H9 (cell line): ENCODE data around the gene SIX2. TPM values are rescaled to one million over a fixed set of nuclear protein-coding genes. Genes with fewer than 3 reads are reported as not detected.
A peak's percentile ranks its signal among the peaks of the same experiment; 100 is the strongest.

ENCODE experiments used
- DNase-seq: peaks from one replicate; pipeline ENCODE4 v3.0.0-alpha.2; 2017
- H2AFZ ChIP-seq: one replicate; pipeline ENCODE4 v1.6.1; 2013; ENCODE audit warnings: mild to moderate bottlenecking, low read length, control low read depth, moderate library complexity
- H2AK5ac ChIP-seq: 2 replicates; pipeline ENCODE4 v1.6.1; 2013; ENCODE audit warnings: low read length, control low read depth, mixed read lengths; ENCODE audit not compliant: insufficient read length
- H2BK120ac ChIP-seq: one replicate; pipeline ENCODE4 v1.6.1; 2013; ENCODE audit warnings: low read depth, mild to moderate bottlenecking, low read length, control low read depth, inconsistent platforms; ENCODE audit not compliant: poor library complexity, severe bottlenecking
- H2BK12ac ChIP-seq: 2 replicates; pipeline ENCODE4 v1.6.1; 2013; ENCODE audit warnings: low read length, control low read depth, mixed read lengths, low read depth; ENCODE audit not compliant: insufficient read length
- H2BK15ac ChIP-seq: 2 replicates; pipeline ENCODE4 v1.6.1; 2013; ENCODE audit warnings: low read depth, low read length, control low read depth
- H2BK20ac ChIP-seq: one replicate; pipeline ENCODE4 v1.6.1; 2013; ENCODE audit warnings: low read depth, mild to moderate bottlenecking, low read length, control low read depth, inconsistent platforms; ENCODE audit not compliant: poor library complexity, severe bottlenecking
- H2BK5ac ChIP-seq: 2 replicates; pipeline ENCODE4 v1.6.1; 2013; ENCODE audit warnings: low read length, control low read depth, mixed read lengths; ENCODE audit not compliant: insufficient read length
- H3K14ac ChIP-seq: 2 replicates; pipeline ENCODE4 v1.6.1; 2013; ENCODE audit warnings: low read length, control low read depth; ENCODE audit not compliant: insufficient read depth
- H3K18ac ChIP-seq: 2 replicates; pipeline ENCODE4 v1.6.1; 2013; ENCODE audit warnings: low read depth, mild to moderate bottlenecking, mixed read lengths, low read length, control low read depth; ENCODE audit not compliant: insufficient read length
- H3K23ac ChIP-seq: 2 replicates; pipeline ENCODE4 v1.6.1; 2013; ENCODE audit warnings: low read length, control low read depth, mixed read lengths, low read depth; ENCODE audit not compliant: insufficient read length
- H3K23me2 ChIP-seq: 2 replicates; pipeline ENCODE4 v1.6.1; 2013; ENCODE audit warnings: low read depth, mild to moderate bottlenecking, mixed read lengths, low read length, control low read depth; ENCODE audit not compliant: insufficient read length, poor library complexity, severe bottlenecking
- H3K27ac ChIP-seq: 2 replicates; pipeline ENCODE4 v1.5.1; 2013; ENCODE audit warnings: low read length, control low read depth, mixed read lengths, low read depth; ENCODE audit not compliant: insufficient read length
- H3K27me3 ChIP-seq: 2 replicates; pipeline ENCODE4 v1.6.1; 2013; ENCODE audit warnings: low read length, control low read depth, inconsistent platforms; ENCODE audit not compliant: insufficient read depth
- H3K4ac ChIP-seq: 2 replicates; pipeline ENCODE4 v1.6.1; 2013; ENCODE audit warnings: low read depth, mild to moderate bottlenecking, control low read depth, inconsistent platforms, low read length, moderate library complexity
- H3K4me1 ChIP-seq: 2 replicates; pipeline ENCODE4 v1.6.1; 2013; ENCODE audit warnings: low read length, control low read depth, inconsistent platforms; ENCODE audit not compliant: insufficient read depth
- H3K4me2 ChIP-seq: 2 replicates; pipeline ENCODE4 v1.6.1; 2013; ENCODE audit warnings: low read length, control low read depth, mixed read lengths; ENCODE audit not compliant: insufficient read length, insufficient read depth
- H3K56ac ChIP-seq: 2 replicates; pipeline ENCODE4 v1.6.1; 2013; ENCODE audit warnings: low read depth, mild to moderate bottlenecking, mixed read lengths, low read length, control low read depth; ENCODE audit not compliant: insufficient read length
- H3K79me1 ChIP-seq: 2 replicates; pipeline ENCODE4 v1.6.1; 2013; ENCODE audit warnings: low read depth, mild to moderate bottlenecking, moderate library complexity, low read length, control low read depth, inconsistent platforms; ENCODE audit not compliant: insufficient read depth, poor library complexity, severe bottlenecking
- H3K79me2 ChIP-seq: 2 replicates; pipeline ENCODE4 v1.6.1; 2013; ENCODE audit warnings: low read length, control low read depth, inconsistent platforms; ENCODE audit not compliant: insufficient read depth
- H3K9ac ChIP-seq: 2 replicates; pipeline ENCODE4 v1.6.1; 2013; ENCODE audit warnings: low read length, control low read depth, mixed read lengths; ENCODE audit not compliant: insufficient read length; ENCODE audit errors: extremely low read depth
- H3K9me3 ChIP-seq: one replicate; pipeline ENCODE4 v1.6.1; 2013; ENCODE audit warnings: low read depth, low read length, inconsistent platforms; ENCODE audit not compliant: control insufficient read depth
- H3T11ph ChIP-seq: one replicate; pipeline ENCODE4 v1.6.1; 2013; ENCODE audit warnings: mild to moderate bottlenecking, low read length, control low read depth, inconsistent platforms
- H4K20me1 ChIP-seq: one replicate; pipeline ENCODE4 v1.6.1; 2013; ENCODE audit not compliant: control insufficient read depth, insufficient read length, insufficient read depth
- H4K5ac ChIP-seq: 2 replicates; pipeline ENCODE4 v1.6.1; 2013; ENCODE audit warnings: low read depth, mild to moderate bottlenecking, mixed read lengths, low read length, control low read depth; ENCODE audit not compliant: insufficient read length
- H4K8ac ChIP-seq: replicated peaks from 2 replicates; pipeline ENCODE4 v1.6.1; 2013; ENCODE audit warnings: low read length, control low read depth, mixed read lengths, low read depth; ENCODE audit not compliant: insufficient read length
- H4K91ac ChIP-seq: 2 replicates; pipeline ENCODE4 v1.6.1; 2013; ENCODE audit warnings: low read depth, mild to moderate bottlenecking, moderate library complexity, mixed read lengths, low read length, control low read depth; ENCODE audit not compliant: insufficient read length
- H3K27ac Mint-ChIP-seq, 3 experiments: 2 replicates in 2 of 3; 3 replicates in 1 of 3; pipeline ENCODE4 v1.8.0; 2020 to 2021; ENCODE audit warnings: mixed read lengths in 3 of 3, mild to moderate bottlenecking in 1 of 3, moderate library complexity in 1 of 3
- H3K27me3 Mint-ChIP-seq: 2 replicates; pipeline ENCODE4 v1.8.0; 2021; ENCODE audit warnings: low read depth, mild to moderate bottlenecking, moderate library complexity, mixed read lengths
- H3K36me3 Mint-ChIP-seq, 3 experiments: 2 replicates in 2 of 3; 3 replicates in 1 of 3; pipeline ENCODE4 v1.8.0; 2020 to 2021; ENCODE audit warnings: low read depth in 3 of 3, mixed read lengths in 3 of 3; ENCODE audit not compliant: insufficient read depth in 1 of 3
- H3K4me1 Mint-ChIP-seq, 2 experiments: 2 replicates each; pipeline ENCODE4 v1.8.0; 2020; ENCODE audit warnings: mixed read lengths in 2 of 2
- H3K4me3 Mint-ChIP-seq, 2 experiments: 2 replicates in 1 of 2; 3 replicates in 1 of 2; pipeline ENCODE4 v1.8.0; 2020 to 2021; ENCODE audit warnings: mild to moderate bottlenecking in 2 of 2, mixed read lengths in 2 of 2, moderate library complexity in 1 of 2
- H3K9me3 Mint-ChIP-seq, 2 experiments: 2 replicates in 1 of 2; 3 replicates in 1 of 2; pipeline ENCODE4 v1.8.0; 2020; ENCODE audit warnings: mild to moderate bottlenecking in 2 of 2, mixed read lengths in 2 of 2, moderate library complexity in 1 of 2
- CTCF ChIP-seq: fragments of 200-600 bp; sonication (generic); conservative IDR thresholded peaks from 3 replicates; pipeline ENCODE4 v1.8.0; 2021; ENCODE audit warnings: antibody characterized with exemption, mild to moderate bottlenecking
- WGBS: extraction: QIAGEN DNeasy Blood & Tissue Kit; methylation state at CpG from one replicate; pipeline ENCODE4 v1.1.7; 2013; ENCODE audit warnings: missing lambda C conversion rate, low lambda C conversion rate, mixed read lengths; ENCODE audit not compliant: insufficient read length; ENCODE audit errors: extremely low coverage; 5-methylcytosine and 5-hydroxymethylcytosine counted together
- total RNA-seq: library from RNA; stranded (reverse); gene quantifications from 2 replicates; pipeline ENCODE4 v1.2.1, GENCODE V29; 2021

SIX2 gene
- total RNA-seq, 1 experiment from 2014 or later = not detected

DNA sequence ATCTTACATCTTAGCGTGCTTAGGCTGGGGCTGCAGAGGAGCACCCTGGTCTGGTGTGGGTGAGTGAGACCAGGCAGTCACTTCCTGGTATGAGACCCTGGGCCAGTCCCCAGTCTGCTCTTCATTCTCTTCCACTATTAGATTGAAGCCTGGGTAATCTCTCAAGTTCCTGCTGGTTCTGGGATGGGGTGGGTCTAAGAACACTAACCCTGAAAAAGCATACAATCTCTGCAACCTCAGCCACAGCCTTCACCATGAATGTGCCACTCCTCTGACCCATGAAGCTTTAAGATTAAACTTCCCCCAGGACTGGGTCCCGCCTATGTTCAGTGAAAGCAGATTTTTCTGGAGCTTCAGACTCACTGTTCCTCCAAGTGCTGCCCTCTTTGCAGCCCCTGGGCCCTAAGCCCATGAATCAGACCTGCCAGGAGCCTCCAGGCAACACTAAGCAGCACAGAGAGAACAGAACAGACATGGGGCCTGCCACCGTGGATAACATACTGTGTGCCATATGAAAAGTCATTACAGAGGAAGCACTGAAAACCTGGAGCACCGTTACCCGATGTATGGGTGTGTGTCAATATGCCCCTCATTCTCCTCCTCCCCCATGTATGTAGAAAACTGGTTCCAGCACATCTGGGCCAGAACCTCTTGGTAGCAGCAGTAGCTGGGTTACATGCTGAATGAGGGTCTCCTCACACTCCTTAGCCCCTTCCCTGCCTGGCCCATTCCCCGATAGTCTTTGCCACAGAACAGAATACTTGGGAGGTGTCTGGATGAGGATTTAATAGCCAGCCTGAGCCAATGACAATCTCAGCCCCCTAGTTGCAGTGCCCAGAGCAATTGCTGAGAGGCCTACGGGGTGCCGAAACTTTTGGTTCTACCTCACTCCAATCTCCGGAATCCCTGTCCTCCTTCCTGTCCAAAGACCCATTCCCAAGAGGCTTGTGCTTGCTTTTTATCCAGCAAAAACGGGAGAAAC, 2.7 kb upstream of the SIX2 start:
- TF ChIP-seq CTCF = no peak
- Histone ChIP-seq H2BK20ac (no peak overlapping the region), H3K4me1 (no peaks in the 10 kb centered on the region), H3K18ac (no peak overlapping the region), H3K23ac (no peak overlapping the region), H3K4ac (no peak overlapping the region), H3K79me1 (no peaks in the 10 kb centered on the region), H3K27me3 (peaks cover 54% of the 10 kb centered on the region), H3K9ac (no peak overlapping the region), H4K8ac (no peak overlapping the region), H2AK5ac (no peak overlapping the region), H4K5ac (no peak overlapping the region), H3K79me2 (no peaks in the 10 kb centered on the region), H3K56ac (no peak overlapping the region), H3K27ac (no peak overlapping the region), H2BK120ac (no peak overlapping the region), H3K4me2 (no peak overlapping the region), H2BK15ac (no peak overlapping the region), H4K91ac (no peak overlapping the region), H3K23me2 (peaks cover 25% of the 10 kb centered on the region), H3K9me3 (no peaks in the 10 kb centered on the region), H2BK5ac (no peak overlapping the region), H3K14ac (no peak overlapping the region), H4K20me1 (no peaks in the 10 kb centered on the region), H3T11ph (no peak overlapping the region), H2AFZ (no peak overlapping the region), H2BK12ac (no peak overlapping the region)
- Mint-ChIP-seq H3K36me3 (peaks cover 0 to 1% (median 0%) of the 10 kb centered on the region in 3 experiments; a peak in 3 of 7 replicates), H3K27ac (no peak overlapping the region), H3K27me3 (peaks cover 93% of the 10 kb centered on the region), H3K9me3 (no peaks in the 10 kb centered on the region; a peak in 2 of 5 replicates), H3K4me3 (peak overlapping the region in 1 of 2 experiments; percentile 50; a peak in 2 of 5 replicates), H3K4me1 (peaks cover 12 to 45% of the 10 kb centered on the region in 2 experiments)
- no CpG with 5 or more reads among the region's 10 CpGs for WGBS
- DNase-seq = no peak
